Ascending aorta (tissue), 2 donors: ENCODE results near the gene GCNT3. TPM values are rescaled to one million over a fixed set of nuclear protein-coding genes. Genes with fewer than 3 reads are reported as not detected.

Experiments
- DNase-seq, 2 donors: peaks; one replicate each; pipeline ENCODE4 v3.0.0-alpha.2; 2019; ENCODE audit warnings: low spot score in 2 of 2
- H3K27ac ChIP-seq, 2 donors: fragments of 200-600 bp; sonication (generic); one replicate each; pipeline ENCODE4 v1.5.1; 2016 to 2017; ENCODE audit warnings: mild to moderate bottlenecking in 1 of 2
- H3K27me3 ChIP-seq: fragments of 200-600 bp; sonication (generic); one replicate; pipeline ENCODE4 v1.5.1; 2017
- H3K36me3 ChIP-seq, 2 donors: fragments of 200-600 bp; sonication (generic); one replicate each; pipeline ENCODE4 v1.5.1; 2016
- H3K4me1 ChIP-seq, 2 donors: fragments of 200-600 bp; sonication (generic); one replicate each; pipeline ENCODE4 v1.5.1; 2016 to 2017; ENCODE audit warnings: mild to moderate bottlenecking in 1 of 2
- H3K4me3 ChIP-seq, 2 donors: fragments of 200-600 bp; sonication (generic); one replicate each; pipeline ENCODE4 v1.5.1; 2016 to 2017; ENCODE audit warnings: mild to moderate bottlenecking in 1 of 2
- H3K9me3 ChIP-seq, 2 donors: fragments of 200-600 bp; sonication (generic); one replicate each; pipeline ENCODE4 v1.5.1; 2016
- CTCF ChIP-seq, 3 experiments: fragments of 200-600 bp in 2 of 3; fragments of 450-650 bp in 1 of 3; sonication (generic) in 2 of 3; IDR thresholded peaks; one replicate each; pipeline ENCODE4 v1.5.1; 2016 to 2019; ENCODE audit warnings: antibody characterized with exemption in 3 of 3, mild to moderate bottlenecking in 1 of 3, moderate library complexity in 1 of 3
- intact Hi-C: fragments of 100-400 bp; cut with DNase I; formaldehyde crosslinking; loops from one replicate; pipeline ENCODE4 v1.15.1; 2023
- total RNA-seq: library from RNA; depleted of rRNA; stranded (reverse); fragments of >200 nt; gene quantifications from one replicate; pipeline ENCODE4 v1.1.0, GENCODE V29; 2016

Gene GCNT3
- total RNA-seq, 1 donor from 2014 or later = not detected

DNA sequence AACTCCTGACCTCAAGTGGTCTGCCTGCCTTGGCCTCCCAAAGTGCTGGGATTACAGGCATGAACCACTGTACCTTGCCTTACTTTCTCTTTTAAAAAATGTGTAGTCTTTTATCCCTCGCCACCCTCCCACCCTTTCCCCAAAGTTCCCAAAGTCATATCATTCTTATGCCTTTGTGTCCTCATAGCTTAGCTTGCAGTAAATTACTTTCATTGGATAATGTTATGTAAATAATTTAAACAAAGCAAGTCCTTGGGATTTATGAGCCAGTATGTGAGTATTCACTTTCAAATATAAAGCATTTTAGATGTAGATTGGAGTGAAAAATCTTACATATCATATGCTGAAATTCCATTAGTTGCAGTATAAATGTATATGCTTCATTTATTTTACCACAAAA lies 34.7 kb downstream of the GCNT3 start:
- no peaks in the 10 kb centered on the region for H3K9me3 ChIP-seq
- H3K36me3 ChIP-seq = peaks cover 21 to 57% of the 10 kb centered on the region in 2 donors
- intact Hi-C loops = no loop called here
- H3K4me1 ChIP-seq = no peaks in the 10 kb centered on the region
- TF ChIP-seq CTCF (IDR thresholded peaks at IDR 0.05) = no peak
- no peak overlapping the region for H3K27ac ChIP-seq
- DNase-seq = no peak
- no peaks in the 10 kb centered on the region for H3K27me3 ChIP-seq
- no peak overlapping the region for H3K4me3 ChIP-seq

- no peak for TF ChIP-seq CTCF (IDR thresholded peaks at IDR 0.05)
- Histone ChIP-seq H3K27ac (no peak overlapping the region), H3K4me3 (no peak overlapping the region), H3K36me3 (peaks cover 28 to 57% of the 10 kb centered on the region in 2 donors), H3K27me3 (no peaks in the 10 kb centered on the region), H3K9me3 (no peaks in the 10 kb centered on the region), H3K4me1 (no peaks in the 10 kb centered on the region)
- intact Hi-C loops = no loop called here
- DNase-seq = no peak
Measured at GRCh38 chr15:59647085-59647484, 35.5 kb downstream of the GCNT3 start.

GRCh38 chr15:59649603-59650002 lies 38.0 kb downstream of the GCNT3 start:
- Histone ChIP-seq H3K4me1 (peaks cover 0 to under 1% of the 10 kb centered on the region in 2 donors), H3K27me3 (no peaks in the 10 kb centered on the region), H3K4me3 (no peak overlapping the region), H3K36me3 (peaks cover 31 to 46% of the 10 kb centered on the region in 2 donors), H3K27ac (no peak overlapping the region), H3K9me3 (no peaks in the 10 kb centered on the region)
- no peak for TF ChIP-seq CTCF (IDR thresholded peaks at IDR 0.05)
- DNase-seq = no peak
- intact Hi-C loops = no loop called here

- no peaks in the 10 kb centered on the region for H3K9me3 ChIP-seq
- intact Hi-C loops = no loop called here
- no peak overlapping the region for H3K4me3 ChIP-seq
- H3K36me3 ChIP-seq = peaks cover 20 to 21% of the 10 kb centered on the region in 2 donors
- no peaks in the 10 kb centered on the region for H3K27me3 ChIP-seq
- H3K27ac ChIP-seq = no peak overlapping the region
- no peak for DNase-seq
- H3K4me1 ChIP-seq = peaks cover 5 to 8% of the 10 kb centered on the region in 2 donors
- no peak for TF ChIP-seq CTCF (IDR thresholded peaks at IDR 0.05)
Measured at GRCh38 chr15:59654046-59654445, 42.5 kb downstream of the GCNT3 start.

GRCh38 chr15:59656897-59657634 lies 45.5 kb downstream of the GCNT3 start, which contains the start of gene GTF2A2:
Gene GTF2A2, minus strand, starts transcription at chr15:59657515. Its CDS starts 5,238 bp downstream, at chr15:59652277.
- intact Hi-C loops = loop anchor here (1.0 kb wide), 1 partner anchor 32 kb away; the partner anchor contains the start of gene BNIP2
- peak within 1 kb of the TSS; percentile 83 to 85 for H3K27ac ChIP-seq
- peak within 1 kb of the TSS; percentile 78 to 97 for H3K4me3 ChIP-seq
- no peaks in the 10 kb centered on the region for H3K27me3 ChIP-seq
- peaks cover 3 to 9% of the 10 kb centered on the region in 2 donors for H3K36me3 ChIP-seq
- H3K9me3 ChIP-seq = no peaks in the 10 kb centered on the region
- no peak for TF ChIP-seq CTCF (IDR thresholded peaks at IDR 0.05)
- DNase-seq = peak; percentile 82 to 96
- peaks cover 5 to 8% of the 10 kb centered on the region in 2 donors for H3K4me1 ChIP-seq
